Measurements from ENCODE around the gene GABRB3.

The GABRB3 gene

GRCh38 chr15:26580943-26581342 is 191.9 kb downstream of the GABRB3 start:
- no peaks in the 10 kb centered on the region for H3K36me3 ChIP-seq (replicated peaks)
- H3K27me3 ChIP-seq (replicated peaks), result no peaks in the 10 kb centered on the region
- in situ Hi-C loops (cut with HindIII; ENCODE audit: low pct_ligation_motif_present, low sequenced_read_pairs), result no loop called here
- no peak overlapping the region for H3K27ac ChIP-seq
- TF ChIP-seq CTCF (IDR thresholded peaks at IDR 0.05; ENCODE audit: low read depth, low read length, missing control alignments), result no peak
- no peak overlapping the region for H3K4me3 ChIP-seq (ENCODE audit: low read depth, low read length)
- DNase-seq, result no peak

- H3K36me3 ChIP-seq (replicated peaks), result no peaks in the 10 kb centered on the region
- H3K4me3 ChIP-seq (ENCODE audit: low read depth, low read length), result no peak overlapping the region
- no peaks in the 10 kb centered on the region for H3K27me3 ChIP-seq (replicated peaks)
- H3K27ac ChIP-seq, result no peak overlapping the region
- in situ Hi-C loops (cut with HindIII; ENCODE audit: low pct_ligation_motif_present, low sequenced_read_pairs), result no loop called here
- no peak for DNase-seq
- no peak for TF ChIP-seq CTCF (IDR thresholded peaks at IDR 0.05; ENCODE audit: low read depth, low read length, missing control alignments)
Measured at GRCh38 chr15:26572602-26573350, 200.1 kb downstream of the GABRB3 start.

GRCh38 chr15:26571346-26571745 is 201.5 kb downstream of the GABRB3 start:
- H3K27me3 ChIP-seq (replicated peaks), result no peaks in the 10 kb centered on the region
- H3K36me3 ChIP-seq (replicated peaks), result no peaks in the 10 kb centered on the region
- no peak overlapping the region for H3K27ac ChIP-seq
- no peak overlapping the region for H3K4me3 ChIP-seq (ENCODE audit: low read depth, low read length)
- in situ Hi-C loops (cut with HindIII; ENCODE audit: low pct_ligation_motif_present, low sequenced_read_pairs), result no loop called here
- no peak for TF ChIP-seq CTCF (IDR thresholded peaks at IDR 0.05; ENCODE audit: low read depth, low read length, missing control alignments)
- no peak for DNase-seq

- no peak overlapping the region for H3K27ac ChIP-seq
- H3K27me3 ChIP-seq (replicated peaks), result no peaks in the 10 kb centered on the region
- H3K36me3 ChIP-seq (replicated peaks), result no peaks in the 10 kb centered on the region
- no peak for TF ChIP-seq CTCF (IDR thresholded peaks at IDR 0.05; ENCODE audit: low read depth, low read length, missing control alignments)
- H3K4me3 ChIP-seq (ENCODE audit: low read depth, low read length), result no peak overlapping the region
- in situ Hi-C loops (cut with HindIII; ENCODE audit: low pct_ligation_motif_present, low sequenced_read_pairs), result no loop called here
- no peak for DNase-seq
Measured at GRCh38 chr15:26565542-26565941, 207.3 kb downstream of the GABRB3 start.

- DNase-seq, result no peak
Measured at GRCh38 chr15:26564361-26564760, 208.5 kb downstream of the GABRB3 start.

More at GRCh38 chr15:26564361-26564760, 208.5 kb downstream of the GABRB3 start:
- H3K27me3 ChIP-seq (replicated peaks), result no peaks in the 10 kb centered on the region
- H3K36me3 ChIP-seq (replicated peaks), result no peaks in the 10 kb centered on the region
- in situ Hi-C loops (cut with HindIII; ENCODE audit: low pct_ligation_motif_present, low sequenced_read_pairs), result no loop called here
- no peak overlapping the region for H3K27ac ChIP-seq
- no peak for TF ChIP-seq CTCF (IDR thresholded peaks at IDR 0.05; ENCODE audit: low read depth, low read length, missing control alignments)
- no peak overlapping the region for H3K4me3 ChIP-seq (ENCODE audit: low read depth, low read length)
